BLaER1 treated with 17β-estradiol and CSF1 and Interleukin-3, amounts not matched to agents 10 nM and 100 nM (cell line): ENCODE measurements around the gene SELENOP.

Experiments used
- H3K27ac ChIP-seq, 11 experiments: shearing (Covaris generic); formaldehyde crosslinking; 2 replicates each; pipeline ENCODE4 v1.8.1; 2022
- H3K27me3 ChIP-seq, 11 experiments: shearing (Covaris generic); formaldehyde crosslinking; 2 replicates each; pipeline ENCODE4 v1.8.1; 2022
- H3K36me3 ChIP-seq, 11 experiments: shearing (Covaris generic); formaldehyde crosslinking; 2 replicates each; pipeline ENCODE4 v1.8.1; 2022
- H3K4me1 ChIP-seq, 10 experiments: shearing (Covaris generic); formaldehyde crosslinking; 2 replicates each; pipeline ENCODE4 v1.8.1; 2022
- H3K4me2 ChIP-seq, 11 experiments: shearing (Covaris generic); formaldehyde crosslinking; 2 replicates each; pipeline ENCODE4 v1.8.1; 2022
- H3K4me3 ChIP-seq, 10 experiments: shearing (Covaris generic); formaldehyde crosslinking; 2 replicates each; pipeline ENCODE4 v1.8.1; 2022
- H3K9ac ChIP-seq, 11 experiments: shearing (Covaris generic); formaldehyde crosslinking; 2 replicates each; pipeline ENCODE4 v1.8.1; 2022
- H3K9me3 ChIP-seq, 11 experiments: shearing (Covaris generic); formaldehyde crosslinking; replicated peaks in 1 of 11; 2 replicates each; pipeline ENCODE4 v1.8.1; 2022
- H4K20me1 ChIP-seq, 11 experiments: shearing (Covaris generic); formaldehyde crosslinking; 2 replicates each; pipeline ENCODE4 v1.8.1; 2022
- Cebpa-rat ChIP-seq, 11 experiments: shearing (Covaris generic); IDR thresholded peaks; 2 replicates each; pipeline ENCODE4 v1.8.1; 2022

The SELENOP gene

DNA sequence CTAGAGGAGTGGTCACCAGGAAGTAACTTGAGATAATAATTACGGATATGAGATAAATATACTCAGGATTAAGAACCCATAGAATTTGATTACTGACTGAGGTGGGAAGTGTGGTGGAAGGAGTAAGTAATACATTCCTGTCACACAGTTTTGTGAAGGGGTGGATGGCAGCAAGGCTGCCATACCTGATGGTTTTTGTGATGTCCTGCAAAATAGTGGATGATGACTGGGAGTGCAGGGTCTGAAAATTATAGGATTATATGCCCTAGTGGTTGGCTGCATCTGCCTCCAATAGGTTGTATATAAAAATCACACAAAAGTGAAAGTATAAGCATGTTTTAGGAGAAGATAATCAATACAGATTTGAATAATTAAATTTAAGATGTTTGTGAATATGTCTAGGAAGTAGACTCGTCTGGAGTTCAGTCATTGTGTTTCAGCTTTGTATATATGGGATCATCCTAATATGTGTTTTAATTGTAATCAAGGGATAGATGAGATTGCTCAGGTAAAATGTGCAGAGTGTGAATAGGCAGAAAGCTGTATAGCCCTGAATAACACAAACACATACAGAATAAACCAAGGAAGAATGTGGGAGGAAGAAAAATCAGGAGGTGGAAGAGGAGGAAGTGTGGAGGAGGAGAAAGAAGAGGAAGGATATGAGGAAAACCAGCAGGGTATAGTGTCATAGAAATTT, 5.5 kb downstream of the SELENOP start:
- H4K20me1 ChIP-seq: peaks cover 0 to 100% (median 0%) of the 10 kb centered on the region in 11 experiments; a peak in 2 of 22 replicates
- no peaks in the 10 kb centered on the region for H3K27me3 ChIP-seq
- H3K27ac ChIP-seq: no peak overlapping the region
- peaks cover 0 to 27% (median under 1%) of the 10 kb centered on the region in 10 experiments; a peak in 5 of 20 replicates for H3K4me1 ChIP-seq
- peaks cover 0 to 98% (median 0%) of the 10 kb centered on the region in 11 experiments; a peak in 3 of 22 replicates for H3K36me3 ChIP-seq
- TF ChIP-seq Cebpa-rat (IDR thresholded peaks at IDR 0.05): no peak
- H3K4me2 ChIP-seq: peak overlapping the region in 2 of 11 experiments; percentile 67 to 89; a peak in 3 of 22 replicates
- no peaks in the 10 kb centered on the region for H3K9me3 ChIP-seq
- H3K9ac ChIP-seq: no peak overlapping the region
- no peak overlapping the region; a peak in 1 of 20 replicates for H3K4me3 ChIP-seq

GRCh38 chr5:42804717-42805339, 6.9 kb downstream of the SELENOP start:
- peaks cover 0 to 27% (median 0%) of the 10 kb centered on the region in 10 experiments; a peak in 5 of 20 replicates for H3K4me1 ChIP-seq
- H3K27me3 ChIP-seq: no peaks in the 10 kb centered on the region
- peaks cover 0 to 100% (median 0%) of the 10 kb centered on the region in 11 experiments; a peak in 2 of 22 replicates for H4K20me1 ChIP-seq
- no peak for TF ChIP-seq Cebpa-rat (IDR thresholded peaks at IDR 0.05)
- no peak overlapping the region for H3K4me2 ChIP-seq
- no peak overlapping the region for H3K4me3 ChIP-seq
- H3K36me3 ChIP-seq: peaks cover 0 to 95% (median 0%) of the 10 kb centered on the region in 11 experiments; a peak in 4 of 22 replicates
- no peak overlapping the region for H3K27ac ChIP-seq
- H3K9me3 ChIP-seq: no peaks in the 10 kb centered on the region
- no peak overlapping the region for H3K9ac ChIP-seq

- H3K27ac ChIP-seq: no peak overlapping the region
- H3K4me2 ChIP-seq: no peak overlapping the region
- peaks cover 0 to 8% (median 0%) of the 10 kb centered on the region in 10 experiments; a peak in 5 of 20 replicates for H3K4me1 ChIP-seq
- H3K36me3 ChIP-seq: peaks cover 0 to 65% (median 0%) of the 10 kb centered on the region in 11 experiments; a peak in 4 of 22 replicates
- no peaks in the 10 kb centered on the region for H3K27me3 ChIP-seq
- peaks cover 0 to 78% (median 0%) of the 10 kb centered on the region in 11 experiments; a peak in 2 of 22 replicates for H4K20me1 ChIP-seq
- no peak for TF ChIP-seq Cebpa-rat (IDR thresholded peaks at IDR 0.05)
- peaks cover 0 to 4% (median 0%) of the 10 kb centered on the region in 11 experiments; a peak in 3 of 22 replicates for H3K9me3 ChIP-seq
- H3K9ac ChIP-seq: no peak overlapping the region
- H3K4me3 ChIP-seq: no peak overlapping the region
These were observed 10.1 kb downstream of the SELENOP start for GRCh38 chr5:42801516-42802166.

DNA sequence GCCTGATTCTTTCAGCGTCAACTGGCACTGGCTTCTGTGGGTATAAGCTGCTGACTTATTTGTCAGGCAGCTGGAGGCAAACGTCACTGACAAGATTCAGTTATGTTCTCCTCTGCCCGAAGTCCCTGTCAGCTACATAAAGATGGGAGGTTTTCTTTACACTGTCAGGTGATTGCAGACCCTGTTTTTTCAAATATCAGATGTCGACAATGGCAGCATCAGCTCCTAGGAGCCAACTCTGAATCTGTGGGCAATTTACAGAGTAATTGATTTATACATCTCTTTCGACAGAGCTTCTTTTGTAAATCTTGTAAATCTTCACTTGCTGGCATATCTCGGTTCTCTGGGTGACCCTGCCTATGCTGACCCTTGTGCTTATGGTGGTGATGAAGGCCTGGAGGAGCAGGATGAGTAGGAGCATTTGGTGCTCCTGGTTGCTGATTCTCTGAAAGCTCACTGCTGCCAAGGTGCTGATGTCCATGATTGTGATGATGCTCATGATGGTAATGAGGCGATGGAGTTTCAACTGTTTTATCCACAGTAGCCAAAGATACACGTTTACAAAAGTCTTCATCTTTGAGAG, 10.9 kb downstream of the SELENOP start:
- Histone ChIP-seq H3K4me3 (no peak overlapping the region), H3K4me2 (no peak overlapping the region), H3K27me3 (no peaks in the 10 kb centered on the region), H3K9me3 (peaks cover 0 to 4% (median 0%) of the 10 kb centered on the region in 11 experiments; a peak in 3 of 22 replicates), H3K9ac (no peak overlapping the region), H3K4me1 (peaks cover 0 to under 1% (median 0%) of the 10 kb centered on the region in 10 experiments; a peak in 2 of 20 replicates), H3K27ac (no peak overlapping the region), H4K20me1 (peaks cover 0 to 70% (median 0%) of the 10 kb centered on the region in 11 experiments; a peak in 2 of 22 replicates), H3K36me3 (peaks cover 0 to 57% (median 0%) of the 10 kb centered on the region in 11 experiments; a peak in 4 of 22 replicates)
- no peak for TF ChIP-seq Cebpa-rat (IDR thresholded peaks at IDR 0.05)

GRCh38 chr5:42799668-42800114, 12.0 kb downstream of the SELENOP start:
- Histone ChIP-seq H3K9me3 (peaks cover 0 to 4% (median 0%) of the 10 kb centered on the region in 11 experiments; a peak in 3 of 22 replicates), H3K4me3 (no peak overlapping the region), H4K20me1 (peaks cover 0 to 58% (median 0%) of the 10 kb centered on the region in 11 experiments; a peak in 2 of 22 replicates), H3K27ac (no peak overlapping the region), H3K36me3 (peaks cover 0 to 45% (median 0%) of the 10 kb centered on the region in 11 experiments; a peak in 4 of 22 replicates), H3K4me1 (no peaks in the 10 kb centered on the region), H3K9ac (no peak overlapping the region), H3K27me3 (no peaks in the 10 kb centered on the region), H3K4me2 (no peak overlapping the region)
- TF ChIP-seq Cebpa-rat (IDR thresholded peaks at IDR 0.05): no peak

- no peak overlapping the region for H3K4me2 ChIP-seq
- TF ChIP-seq Cebpa-rat (IDR thresholded peaks at IDR 0.05): no peak
- no peaks in the 10 kb centered on the region for H3K4me1 ChIP-seq
- H3K4me3 ChIP-seq: no peak overlapping the region
- no peak overlapping the region for H3K9ac ChIP-seq
- peaks cover 0 to 54% (median 0%) of the 10 kb centered on the region in 11 experiments; a peak in 2 of 22 replicates for H4K20me1 ChIP-seq
- peaks cover 0 to 4% (median 0%) of the 10 kb centered on the region in 11 experiments; a peak in 3 of 22 replicates for H3K9me3 ChIP-seq
- no peak overlapping the region for H3K27ac ChIP-seq
- no peaks in the 10 kb centered on the region for H3K27me3 ChIP-seq
- peaks cover 0 to 41% (median 0%) of the 10 kb centered on the region in 11 experiments; a peak in 4 of 22 replicates for H3K36me3 ChIP-seq
These were observed 12.5 kb downstream of the SELENOP start for GRCh38 chr5:42799241-42799608.

- Histone ChIP-seq H3K4me2 (no peak overlapping the region), H3K9me3 (peaks cover 0 to 4% (median 0%) of the 10 kb centered on the region in 11 experiments; a peak in 4 of 22 replicates), H3K36me3 (peaks cover 0 to 34% (median 0%) of the 10 kb centered on the region in 11 experiments; a peak in 4 of 22 replicates), H3K27me3 (no peaks in the 10 kb centered on the region), H3K9ac (no peak overlapping the region), H4K20me1 (peaks cover 0 to 47% (median 0%) of the 10 kb centered on the region in 11 experiments; a peak in 2 of 22 replicates), H3K4me3 (no peak overlapping the region), H3K27ac (no peak overlapping the region), H3K4me1 (no peaks in the 10 kb centered on the region)
- TF ChIP-seq Cebpa-rat (IDR thresholded peaks at IDR 0.05): no peak
These were observed 13.1 kb downstream of the SELENOP start for GRCh38 chr5:42798284-42799240.
